Inflammatory macrophage treated with lipopolysaccharide for 1 hour (primary cell): Measurements from ENCODE around the gene EGR2.

ENCODE experiments used
- DNase-seq, 2 donors: peaks; one replicate each; pipeline ENCODE4 v3.0.0-alpha.2; 2020 to 2022

The EGR2 gene

GRCh38 chr10:62816331-62817120 is at the start of gene EGR2:
EGR2 (minus strand) TSS chr10:62816366; CDS start chr10:62816029, 337 bp downstream.
- DNase-seq = peak; percentile 96 to 97

GRCh38 chr10:62862447-62862846 is 46.3 kb upstream of the EGR2 start:
- DNase-seq = no peak

GRCh38 chr10:62861507-62861906 is 45.3 kb upstream of the EGR2 start:
- DNase-seq = no peak

- no peak for DNase-seq
These were observed 44.8 kb upstream of the EGR2 start for GRCh38 chr10:62860946-62861345.

GRCh38 chr10:62858364-62858763 is 42.2 kb upstream of the EGR2 start:
- DNase-seq = no peak

- DNase-seq = no peak
These were observed 39.9 kb upstream of the EGR2 start for GRCh38 chr10:62856021-62856420.

- peak in 1 of 2 donors; percentile 40 for DNase-seq
These were observed 37.5 kb upstream of the EGR2 start for GRCh38 chr10:62853710-62854109.

GRCh38 chr10:62852961-62853702 is 37.0 kb upstream of the EGR2 start:
- DNase-seq = no peak

GRCh38 chr10:62851442-62851841 is 35.3 kb upstream of the EGR2 start:
- DNase-seq = peak in 1 of 2 donors; percentile 47

- peak; percentile 39 to 54 for DNase-seq
These were observed 34.5 kb upstream of the EGR2 start for GRCh38 chr10:62850646-62851045.

- no peak for DNase-seq
These were observed 31.3 kb upstream of the EGR2 start for GRCh38 chr10:62847433-62847832.

- no peak for DNase-seq
These were observed 28.3 kb upstream of the EGR2 start for GRCh38 chr10:62844280-62845011.

GRCh38 chr10:62843600-62843999 is 27.4 kb upstream of the EGR2 start:
- no peak for DNase-seq

- no peak for DNase-seq
These were observed 26.8 kb upstream of the EGR2 start for GRCh38 chr10:62842983-62843382.

GRCh38 chr10:62839590-62839989 is 23.4 kb upstream of the EGR2 start:
- peak; percentile 43 to 52 for DNase-seq

GRCh38 chr10:62831346-62831745 is 15.2 kb upstream of the EGR2 start:
- no peak for DNase-seq

GRCh38 chr10:62830679-62831078 is 14.5 kb upstream of the EGR2 start:
- peak; percentile 76 to 86 for DNase-seq

- DNase-seq = no peak
These were observed 13.5 kb upstream of the EGR2 start for GRCh38 chr10:62829622-62830021.

- DNase-seq = no peak
These were observed 10.1 kb upstream of the EGR2 start for GRCh38 chr10:62826273-62826672.

GRCh38 chr10:62820586-62820985 is 4.4 kb upstream of the EGR2 start:
- no peak for DNase-seq

- peak in 1 of 2 donors; percentile 58 for DNase-seq
These were observed 3.2 kb upstream of the EGR2 start for GRCh38 chr10:62819141-62819920.

GRCh38 chr10:62818426-62819011 is 2.4 kb upstream of the EGR2 start:
- DNase-seq = peak; percentile 46 to 54
